GM19455 (cell line): Measurements from ENCODE around the gene ACOT8.

Experiments used
- ATAC-seq: cut with Tn5 transposase; IDR thresholded peaks from one replicate; pipeline ENCODE4 v1.9.1; 2021; ENCODE audit not compliant: unreplicated experiment

ACOT8 gene

GRCh38 chr20:45857882-45858216 is 657 bp upstream of the ACOT8 start:
- peak; percentile 31 for ATAC-seq

- ATAC-seq = no peak
These were observed 3.7 kb downstream of the ACOT8 start for GRCh38 chr20:45853484-45853883.

- no peak for ATAC-seq
These were observed 4.9 kb downstream of the ACOT8 start for GRCh38 chr20:45852326-45852725.

GRCh38 chr20:45851501-45851900 is 5.7 kb downstream of the ACOT8 start:
- no peak for ATAC-seq

- ATAC-seq = no peak
These were observed 6.3 kb downstream of the ACOT8 start for GRCh38 chr20:45850926-45851325.

GRCh38 chr20:45850238-45850637 is 7.0 kb downstream of the ACOT8 start:
- no peak for ATAC-seq

GRCh38 chr20:45848969-45849582 is 8.1 kb downstream of the ACOT8 start:
- no peak for ATAC-seq

GRCh38 chr20:45848421-45848820 is 8.8 kb downstream of the ACOT8 start:
- ATAC-seq = no peak

- no peak for ATAC-seq
These were observed 11.7 kb downstream of the ACOT8 start for GRCh38 chr20:45845452-45845851.

- ATAC-seq = no peak
These were observed 13.7 kb downstream of the ACOT8 start for GRCh38 chr20:45843506-45843905.

- no peak for ATAC-seq
These were observed 14.9 kb downstream of the ACOT8 start for GRCh38 chr20:45842169-45842812.

- ATAC-seq = no peak
These were observed 15.6 kb downstream of the ACOT8 start for GRCh38 chr20:45841407-45842129.

- ATAC-seq = no peak
These were observed 16.4 kb downstream of the ACOT8 start for GRCh38 chr20:45840700-45841198.

- no peak for ATAC-seq
These were observed 20.4 kb downstream of the ACOT8 start for GRCh38 chr20:45836841-45837240.

- no peak for ATAC-seq
These were observed 21.4 kb downstream of the ACOT8 start for GRCh38 chr20:45835825-45836224.

GRCh38 chr20:45835329-45835765 is 21.8 kb downstream of the ACOT8 start:
- no peak for ATAC-seq

- ATAC-seq = no peak
These were observed 22.4 kb downstream of the ACOT8 start for GRCh38 chr20:45834797-45835161.

- ATAC-seq = peak; percentile 61
These were observed 23.1 kb downstream of the ACOT8 start for GRCh38 chr20:45833883-45834796.

GRCh38 chr20:45833030-45833882 is 23.9 kb downstream of the ACOT8 start, which contains the start of gene SNX21:
Gene SNX21 (plus strand): TSS chr20:45833799. CDS start chr20:45833920, 121 bp downstream.
- peak; percentile 60 for ATAC-seq

GRCh38 chr20:45832619-45833018 is 24.6 kb downstream of the ACOT8 start:
- ATAC-seq = no peak
